ENCODE data around the gene SF3A2.

Gene SF3A2

DNA sequence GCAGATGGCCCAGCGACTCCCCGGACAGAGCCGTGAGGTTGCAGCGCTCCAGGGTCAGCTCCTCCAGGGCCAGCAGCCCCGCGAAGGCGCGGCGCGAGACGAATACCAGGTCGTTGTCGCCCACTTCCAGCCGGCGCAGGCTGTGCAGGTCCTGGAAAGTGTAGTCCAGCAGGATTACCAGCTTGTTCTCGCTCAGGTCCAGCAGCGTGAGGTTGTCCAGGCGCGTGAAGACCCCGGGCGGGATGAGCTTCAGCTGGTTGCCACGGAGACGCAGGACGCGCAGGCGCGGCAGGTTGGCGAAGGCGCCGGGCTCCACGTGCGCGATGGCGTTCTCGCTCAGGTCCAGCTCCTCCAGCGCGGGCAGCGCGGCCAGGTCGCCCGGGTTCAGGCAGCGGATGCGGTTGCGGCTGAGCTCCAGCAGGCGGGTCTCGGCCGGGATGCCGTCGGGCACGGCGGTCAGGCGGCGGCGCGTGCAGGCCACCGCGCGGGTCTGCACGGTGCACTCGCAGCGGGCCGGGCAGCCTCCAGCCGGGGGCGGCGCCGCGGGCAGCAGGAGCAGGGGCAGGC lies 54.6 kb downstream of the SF3A2 start:
- DNase-seq (ENCODE audit: low spot score): no peak

DNA sequence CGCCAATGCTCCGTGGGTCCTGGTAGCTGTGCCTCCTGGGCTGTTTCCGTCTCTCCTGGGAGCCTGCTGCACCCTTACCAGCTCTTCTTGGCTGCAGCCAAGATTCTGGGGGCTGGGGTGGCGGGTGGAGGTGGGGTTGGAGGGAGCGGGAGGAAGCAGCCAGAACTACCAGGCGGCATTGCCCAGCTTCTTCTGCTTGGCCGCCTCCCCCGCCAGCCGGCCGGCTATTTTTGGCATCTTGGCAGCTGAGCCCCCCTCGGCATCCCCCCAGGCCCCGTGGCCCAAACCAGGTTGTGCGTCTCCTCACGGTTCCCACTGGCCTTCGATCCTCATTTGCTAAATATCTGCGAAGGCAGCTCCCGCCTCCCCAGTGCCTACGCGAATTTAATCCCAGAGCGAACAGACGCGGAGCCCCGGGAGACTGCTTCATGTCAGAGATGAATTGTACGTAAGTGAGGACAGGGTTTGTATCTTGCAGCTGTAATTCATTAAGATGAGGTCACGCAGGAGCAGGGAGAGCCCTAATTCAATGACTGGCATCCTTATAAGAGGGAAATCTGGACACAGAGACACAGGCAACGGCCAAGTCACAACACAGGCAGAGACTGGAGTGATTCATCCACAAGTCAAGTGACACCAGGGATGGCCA lies 58.2 kb downstream of the SF3A2 start:
- no peak for DNase-seq (ENCODE audit: low spot score)

DNA sequence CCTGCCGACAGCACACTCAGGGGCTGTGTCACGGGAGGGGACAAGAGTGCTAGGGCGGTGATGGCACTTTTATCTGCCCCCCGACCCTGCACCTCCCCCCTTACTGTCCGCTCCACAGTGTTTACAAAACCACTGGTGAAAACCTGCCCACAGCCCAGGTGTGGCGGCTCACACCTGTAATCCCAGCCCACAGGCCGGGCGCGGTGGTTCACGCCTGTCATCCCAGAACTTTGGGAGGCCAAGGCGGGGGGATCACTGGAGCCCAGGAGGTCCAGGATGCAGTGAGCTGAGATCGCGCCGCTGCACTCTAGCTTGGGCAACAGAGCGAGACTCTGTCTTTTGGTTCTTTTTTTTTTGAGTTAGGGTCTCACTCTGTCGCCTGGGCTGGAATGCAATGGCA lies 59.5 kb downstream of the SF3A2 start:
- no peak for DNase-seq (ENCODE audit: low spot score)
